K562 (cell line): ENCODE measurements around the gene TMEM53. TPM values are rescaled to one million over a fixed set of nuclear protein-coding genes. Genes with fewer than 3 reads are reported as not detected.

Source experiments
- KLF16 ChIP-seq: IDR thresholded peaks from 2 replicates; pipeline ENCODE4 v1.6.1; 2016; ENCODE audit warnings: antibody characterized with exemption
- MAFG ChIP-seq: fragments of 450-650 bp; conservative IDR thresholded peaks from 2 replicates; pipeline ENCODE4 v1.6.1; 2016; ENCODE audit warnings: missing genetic modification characterization, missing compliant biosample characterization
- NFYB ChIP-seq: IDR thresholded peaks from 2 replicates; pipeline ENCODE4 v1.6.1; 2011; ENCODE audit warnings: mild to moderate bottlenecking, moderate library complexity; ENCODE audit not compliant: insufficient read length; ENCODE audit errors: extremely low read depth
- SMAD1 ChIP-seq: fragments of 150-350 bp; IDR thresholded peaks from 2 replicates; pipeline ENCODE4 v1.6.1; 2014; ENCODE audit warnings: low read length, low read depth; ENCODE audit not compliant: partially characterized antibody
- SMAD3 ChIP-seq: fragments of 450-650 bp; formaldehyde crosslinking; conservative IDR thresholded peaks from 2 replicates; pipeline ENCODE4 v1.4.0; 2020; ENCODE audit warnings: mild to moderate bottlenecking
- SREBF2 ChIP-seq: sonication (generic); formaldehyde crosslinking; IDR thresholded peaks from 2 replicates; pipeline ENCODE4 v1.4.0; 2020; ENCODE audit warnings: mild to moderate bottlenecking, missing genetic modification reagents
- ZNF232 ChIP-seq: sonication (generic); formaldehyde crosslinking; IDR thresholded peaks from 2 replicates; pipeline ENCODE4 v1.8.0; 2022; ENCODE audit warnings: mild to moderate bottlenecking, missing genetic modification reagents
- ZNF561 ChIP-seq: fragments of 450-650 bp; formaldehyde crosslinking; conservative IDR thresholded peaks from 2 replicates; pipeline ENCODE4 v1.4.0; 2020; ENCODE audit warnings: mild to moderate bottlenecking, moderate library complexity
- polyA plus RNA-seq, 8 experiments: library from polyadenylated mRNA; depleted of rRNA in 4 of 8; stranded (reverse) in 5 of 8; unstranded in 3 of 8; fragments of >200 nt; fragmentation: Nextera tagmentation in 2 of 8; fragmentation: Illumina TruSeq in 1 of 8; extraction: Ambion mirVana in 2 of 8; extraction: Trizol in 1 of 8; gene quantifications; 2 replicates each; pipeline versions ENCODE4 v1.2.1 to v1.2.3, GENCODE V29; 2011 to 2014; ENCODE audit warnings: inconsistent platforms in 1 of 8, missing spikeins in 1 of 8
- total RNA-seq, 7 experiments: library from RNA; depleted of rRNA in 6 of 7; stranded (reverse); fragments of >200 nt in 6 of 7; fragmentation: Illumina TruSeq in 2 of 7; extraction: Trizol in 2 of 7; gene quantifications; 2 replicates each; pipeline versions ENCODE4 v1.2.1 to v1.2.3, GENCODE V29; 2011 to 2021; ENCODE audit warnings: low replicate concordance in 1 of 7
- TF ChIP-seq, protein P1 (sequence below), 2 experiments: fragments of 450-650 bp in 1 of 2; sonication (generic) in 1 of 2; formaldehyde crosslinking; conservative IDR thresholded peaks; 2 replicates each; pipeline versions ENCODE4 v1.4.0 to v1.8.1; 2020 to 2022; ENCODE audit warnings: mild to moderate bottlenecking in 1 of 2, missing genetic modification reagents in 1 of 2
- TF ChIP-seq, protein P2 (sequence below): fragments of 450-650 bp; IDR thresholded peaks from 2 replicates; pipeline ENCODE4 v1.6.1; 2017; ENCODE audit warnings: antibody characterized with exemption
- TF ChIP-seq, protein P3 (sequence below): fragments of 450-650 bp; IDR thresholded peaks from 2 replicates; pipeline ENCODE4 v1.6.1; 2016; ENCODE audit warnings: mild to moderate bottlenecking, moderate library complexity
- TF ChIP-seq, protein P4 (sequence below): fragments of 250-450 bp; sonication (Bioruptor Pico); IDR thresholded peaks from 2 replicates; pipeline ENCODE4 v1.9.0; 2021; ENCODE audit warnings: mild to moderate bottlenecking

Gene TMEM53
- total and polyA plus RNA-seq, 9 of the 15 experiments (the other 6 are each of a cell fraction or from before 2014, with no cell fraction given) = 0.23 to 3.7 (median 2.0) TPM

DNA sequence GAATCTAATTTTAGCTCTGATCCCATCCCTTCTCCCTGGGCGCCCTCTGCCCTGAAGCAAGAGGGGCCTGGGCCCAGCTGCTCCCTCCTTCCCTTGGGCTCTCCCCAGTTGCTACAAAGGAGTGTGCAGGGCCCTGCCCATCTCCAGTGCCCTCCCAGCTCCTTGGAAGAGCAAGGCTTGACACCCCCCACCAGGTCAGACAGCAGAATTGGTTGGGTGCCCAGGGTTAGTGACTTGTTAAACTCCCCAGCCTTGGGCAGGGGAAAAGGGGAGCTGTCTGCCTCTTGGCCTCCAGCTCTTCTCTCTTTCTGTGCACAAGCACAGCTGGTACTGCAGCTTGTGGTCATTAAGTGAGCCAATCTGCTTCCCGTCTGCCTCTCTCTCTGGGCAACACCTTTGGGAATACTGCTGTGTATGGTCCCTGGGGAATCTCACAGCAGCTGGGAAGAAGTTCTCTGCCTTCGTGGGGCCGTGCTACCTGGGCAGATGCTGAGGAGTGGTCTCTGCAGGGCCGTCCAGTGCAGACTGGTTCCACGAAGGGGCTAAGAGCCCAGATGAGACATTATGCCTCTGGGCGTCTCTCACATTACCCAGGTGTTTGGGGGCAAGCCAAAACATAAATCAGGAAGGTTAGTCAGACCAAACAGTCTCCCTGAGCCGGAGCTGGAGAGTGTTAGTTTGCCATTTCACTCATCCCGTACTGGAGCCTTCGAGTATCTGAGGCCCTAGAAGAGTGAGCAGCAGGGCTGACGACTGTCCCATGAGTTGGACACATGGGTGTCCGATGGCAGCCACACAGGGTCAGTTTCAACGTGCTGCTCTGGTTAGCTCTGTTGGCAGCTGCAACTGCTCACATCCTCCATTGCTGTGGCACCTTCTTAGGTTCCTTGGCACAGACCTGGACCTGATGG, 37.3 kb downstream of the TMEM53 start (continued):
- TF ChIP-seq, protein P1, sequence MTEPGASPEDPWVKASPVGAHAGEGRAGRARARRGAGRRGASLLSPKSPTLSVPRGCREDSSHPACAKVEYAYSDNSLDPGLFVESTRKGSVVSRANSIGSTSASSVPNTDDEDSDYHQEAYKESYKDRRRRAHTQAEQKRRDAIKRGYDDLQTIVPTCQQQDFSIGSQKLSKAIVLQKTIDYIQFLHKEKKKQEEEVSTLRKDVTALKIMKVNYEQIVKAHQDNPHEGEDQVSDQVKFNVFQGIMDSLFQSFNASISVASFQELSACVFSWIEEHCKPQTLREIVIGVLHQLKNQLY (CRISPR knock-in tag; conservative IDR thresholded peaks at IDR 0.05) = 0 out of 4 replicates have a peak, but pooled peaks of 1 of the 2 experiments have one; percentile 40
- TF ChIP-seq MAFG (no peak), SMAD3 (CRISPR knock-in tag) (no peak), SMAD1 (no peak), NFYB (no peak), ZNF561 (CRISPR knock-in tag) (no peak), KLF16 (no peak), ZNF232 (CRISPR knock-in tag) (0 out of 2 replicates have a peak, but pooled peaks have one; percentile 22), SREBF2 (CRISPR knock-in tag) (no peak)
- TF ChIP-seq, protein P2, sequence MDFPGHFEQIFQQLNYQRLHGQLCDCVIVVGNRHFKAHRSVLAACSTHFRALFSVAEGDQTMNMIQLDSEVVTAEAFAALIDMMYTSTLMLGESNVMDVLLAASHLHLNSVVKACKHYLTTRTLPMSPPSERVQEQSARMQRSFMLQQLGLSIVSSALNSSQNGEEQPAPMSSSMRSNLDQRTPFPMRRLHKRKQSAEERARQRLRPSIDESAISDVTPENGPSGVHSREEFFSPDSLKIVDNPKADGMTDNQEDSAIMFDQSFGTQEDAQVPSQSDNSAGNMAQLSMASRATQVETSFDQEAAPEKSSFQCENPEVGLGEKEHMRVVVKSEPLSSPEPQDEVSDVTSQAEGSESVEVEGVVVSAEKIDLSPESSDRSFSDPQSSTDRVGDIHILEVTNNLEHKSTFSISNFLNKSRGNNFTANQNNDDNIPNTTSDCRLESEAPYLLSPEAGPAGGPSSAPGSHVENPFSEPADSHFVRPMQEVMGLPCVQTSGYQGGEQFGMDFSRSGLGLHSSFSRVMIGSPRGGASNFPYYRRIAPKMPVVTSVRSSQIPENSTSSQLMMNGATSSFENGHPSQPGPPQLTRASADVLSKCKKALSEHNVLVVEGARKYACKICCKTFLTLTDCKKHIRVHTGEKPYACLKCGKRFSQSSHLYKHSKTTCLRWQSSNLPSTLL = no peak
- TF ChIP-seq, protein P3, sequence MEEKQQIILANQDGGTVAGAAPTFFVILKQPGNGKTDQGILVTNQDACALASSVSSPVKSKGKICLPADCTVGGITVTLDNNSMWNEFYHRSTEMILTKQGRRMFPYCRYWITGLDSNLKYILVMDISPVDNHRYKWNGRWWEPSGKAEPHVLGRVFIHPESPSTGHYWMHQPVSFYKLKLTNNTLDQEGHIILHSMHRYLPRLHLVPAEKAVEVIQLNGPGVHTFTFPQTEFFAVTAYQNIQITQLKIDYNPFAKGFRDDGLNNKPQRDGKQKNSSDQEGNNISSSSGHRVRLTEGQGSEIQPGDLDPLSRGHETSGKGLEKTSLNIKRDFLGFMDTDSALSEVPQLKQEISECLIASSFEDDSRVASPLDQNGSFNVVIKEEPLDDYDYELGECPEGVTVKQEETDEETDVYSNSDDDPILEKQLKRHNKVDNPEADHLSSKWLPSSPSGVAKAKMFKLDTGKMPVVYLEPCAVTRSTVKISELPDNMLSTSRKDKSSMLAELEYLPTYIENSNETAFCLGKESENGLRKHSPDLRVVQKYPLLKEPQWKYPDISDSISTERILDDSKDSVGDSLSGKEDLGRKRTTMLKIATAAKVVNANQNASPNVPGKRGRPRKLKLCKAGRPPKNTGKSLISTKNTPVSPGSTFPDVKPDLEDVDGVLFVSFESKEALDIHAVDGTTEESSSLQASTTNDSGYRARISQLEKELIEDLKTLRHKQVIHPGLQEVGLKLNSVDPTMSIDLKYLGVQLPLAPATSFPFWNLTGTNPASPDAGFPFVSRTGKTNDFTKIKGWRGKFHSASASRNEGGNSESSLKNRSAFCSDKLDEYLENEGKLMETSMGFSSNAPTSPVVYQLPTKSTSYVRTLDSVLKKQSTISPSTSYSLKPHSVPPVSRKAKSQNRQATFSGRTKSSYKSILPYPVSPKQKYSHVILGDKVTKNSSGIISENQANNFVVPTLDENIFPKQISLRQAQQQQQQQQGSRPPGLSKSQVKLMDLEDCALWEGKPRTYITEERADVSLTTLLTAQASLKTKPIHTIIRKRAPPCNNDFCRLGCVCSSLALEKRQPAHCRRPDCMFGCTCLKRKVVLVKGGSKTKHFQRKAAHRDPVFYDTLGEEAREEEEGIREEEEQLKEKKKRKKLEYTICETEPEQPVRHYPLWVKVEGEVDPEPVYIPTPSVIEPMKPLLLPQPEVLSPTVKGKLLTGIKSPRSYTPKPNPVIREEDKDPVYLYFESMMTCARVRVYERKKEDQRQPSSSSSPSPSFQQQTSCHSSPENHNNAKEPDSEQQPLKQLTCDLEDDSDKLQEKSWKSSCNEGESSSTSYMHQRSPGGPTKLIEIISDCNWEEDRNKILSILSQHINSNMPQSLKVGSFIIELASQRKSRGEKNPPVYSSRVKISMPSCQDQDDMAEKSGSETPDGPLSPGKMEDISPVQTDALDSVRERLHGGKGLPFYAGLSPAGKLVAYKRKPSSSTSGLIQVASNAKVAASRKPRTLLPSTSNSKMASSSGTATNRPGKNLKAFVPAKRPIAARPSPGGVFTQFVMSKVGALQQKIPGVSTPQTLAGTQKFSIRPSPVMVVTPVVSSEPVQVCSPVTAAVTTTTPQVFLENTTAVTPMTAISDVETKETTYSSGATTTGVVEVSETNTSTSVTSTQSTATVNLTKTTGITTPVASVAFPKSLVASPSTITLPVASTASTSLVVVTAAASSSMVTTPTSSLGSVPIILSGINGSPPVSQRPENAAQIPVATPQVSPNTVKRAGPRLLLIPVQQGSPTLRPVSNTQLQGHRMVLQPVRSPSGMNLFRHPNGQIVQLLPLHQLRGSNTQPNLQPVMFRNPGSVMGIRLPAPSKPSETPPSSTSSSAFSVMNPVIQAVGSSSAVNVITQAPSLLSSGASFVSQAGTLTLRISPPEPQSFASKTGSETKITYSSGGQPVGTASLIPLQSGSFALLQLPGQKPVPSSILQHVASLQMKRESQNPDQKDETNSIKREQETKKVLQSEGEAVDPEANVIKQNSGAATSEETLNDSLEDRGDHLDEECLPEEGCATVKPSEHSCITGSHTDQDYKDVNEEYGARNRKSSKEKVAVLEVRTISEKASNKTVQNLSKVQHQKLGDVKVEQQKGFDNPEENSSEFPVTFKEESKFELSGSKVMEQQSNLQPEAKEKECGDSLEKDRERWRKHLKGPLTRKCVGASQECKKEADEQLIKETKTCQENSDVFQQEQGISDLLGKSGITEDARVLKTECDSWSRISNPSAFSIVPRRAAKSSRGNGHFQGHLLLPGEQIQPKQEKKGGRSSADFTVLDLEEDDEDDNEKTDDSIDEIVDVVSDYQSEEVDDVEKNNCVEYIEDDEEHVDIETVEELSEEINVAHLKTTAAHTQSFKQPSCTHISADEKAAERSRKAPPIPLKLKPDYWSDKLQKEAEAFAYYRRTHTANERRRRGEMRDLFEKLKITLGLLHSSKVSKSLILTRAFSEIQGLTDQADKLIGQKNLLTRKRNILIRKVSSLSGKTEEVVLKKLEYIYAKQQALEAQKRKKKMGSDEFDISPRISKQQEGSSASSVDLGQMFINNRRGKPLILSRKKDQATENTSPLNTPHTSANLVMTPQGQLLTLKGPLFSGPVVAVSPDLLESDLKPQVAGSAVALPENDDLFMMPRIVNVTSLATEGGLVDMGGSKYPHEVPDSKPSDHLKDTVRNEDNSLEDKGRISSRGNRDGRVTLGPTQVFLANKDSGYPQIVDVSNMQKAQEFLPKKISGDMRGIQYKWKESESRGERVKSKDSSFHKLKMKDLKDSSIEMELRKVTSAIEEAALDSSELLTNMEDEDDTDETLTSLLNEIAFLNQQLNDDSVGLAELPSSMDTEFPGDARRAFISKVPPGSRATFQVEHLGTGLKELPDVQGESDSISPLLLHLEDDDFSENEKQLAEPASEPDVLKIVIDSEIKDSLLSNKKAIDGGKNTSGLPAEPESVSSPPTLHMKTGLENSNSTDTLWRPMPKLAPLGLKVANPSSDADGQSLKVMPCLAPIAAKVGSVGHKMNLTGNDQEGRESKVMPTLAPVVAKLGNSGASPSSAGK = peak; percentile 80
- TF ChIP-seq, protein P4, sequence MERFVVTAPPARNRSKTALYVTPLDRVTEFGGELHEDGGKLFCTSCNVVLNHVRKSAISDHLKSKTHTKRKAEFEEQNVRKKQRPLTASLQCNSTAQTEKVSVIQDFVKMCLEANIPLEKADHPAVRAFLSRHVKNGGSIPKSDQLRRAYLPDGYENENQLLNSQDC (CRISPR knock-in tag) = no peak
